GM23248 (cell line): ENCODE measurements around the gene RAB33A.

Source experiments
- EZH2 ChIP-seq: fragments of 200-600 bp; sonication (generic); IDR thresholded peaks from 2 replicates; pipeline ENCODE4 v1.6.1; 2018; ENCODE audit warnings: antibody characterized with exemption, mild to moderate bottlenecking; ENCODE audit not compliant: insufficient read depth, poor library complexity, severe bottlenecking
- EZH2phosphoT487 ChIP-seq: fragments of 200-600 bp; sonication (generic); IDR thresholded peaks from 2 replicates; pipeline ENCODE4 v1.6.1; 2018; ENCODE audit warnings: antibody characterized with exemption, moderate library complexity, mild to moderate bottlenecking, low read depth; ENCODE audit not compliant: insufficient read depth

DNA sequence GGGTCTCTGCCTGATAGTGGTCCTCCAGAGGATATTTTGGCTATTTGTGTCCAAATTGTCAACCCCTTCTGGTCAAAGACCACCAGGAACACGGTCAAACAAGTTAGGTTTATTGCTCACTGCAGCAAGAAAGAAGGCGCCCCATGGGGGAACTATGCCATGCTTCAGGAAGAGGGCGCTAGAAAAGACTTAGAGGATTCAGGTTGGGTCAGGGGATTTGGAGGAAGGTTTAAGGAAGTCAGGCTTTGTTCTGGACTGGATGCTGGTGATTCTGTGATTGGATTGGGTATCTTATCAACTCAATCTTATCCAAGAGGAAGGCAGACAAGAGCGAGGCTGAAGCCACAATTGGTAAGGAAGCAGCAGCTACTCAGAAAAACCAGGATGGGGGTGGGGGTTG lies 47.2 kb upstream of the RAB33A start:
- TF ChIP-seq EZH2phosphoT487 (no peak), EZH2 (no peak)
